Spleen (tissue), 7 donors: ENCODE results near the gene SDS.

Experiments used
- POLR2A ChIP-seq, 3 donors: fragments of 450-650 bp; IDR thresholded peaks; one replicate each; pipeline ENCODE4 v1.5.1; 2017; ENCODE audit warnings: antibody characterized with exemption in 3 of 3, mild to moderate bottlenecking in 1 of 3
- POLR2AphosphoS5 ChIP-seq, 3 donors: sonication (generic); formaldehyde crosslinking; IDR thresholded peaks; one replicate each; pipeline ENCODE4 v1.5.1; 2017; ENCODE audit warnings: antibody characterized with exemption in 3 of 3
- TF ChIP-seq, protein P1 (sequence below), 11 experiments: fragments of 200-600 bp in 7 of 11; fragments of 450-650 bp in 4 of 11; sonication (generic) in 4 of 11; IDR thresholded peaks in 8 of 11; conservative IDR thresholded peaks in 3 of 11; 1 replicate in 7 of 11; 2 replicates in 4 of 11; pipeline versions ENCODE4 v1.4.0 to v1.8.0; 2016 to 2021; ENCODE audit warnings: antibody characterized with exemption in 11 of 11, inconsistent platforms in 4 of 11, mild to moderate bottlenecking in 1 of 11
- donor health status: DM: no; HTN: no; CAD: no; lungs with moderate emphysema.
- donor health status: DM: no; HTN: no; CAD: no.
- donor health status: DM: no; HTN: no; CAD: no.

DNA sequence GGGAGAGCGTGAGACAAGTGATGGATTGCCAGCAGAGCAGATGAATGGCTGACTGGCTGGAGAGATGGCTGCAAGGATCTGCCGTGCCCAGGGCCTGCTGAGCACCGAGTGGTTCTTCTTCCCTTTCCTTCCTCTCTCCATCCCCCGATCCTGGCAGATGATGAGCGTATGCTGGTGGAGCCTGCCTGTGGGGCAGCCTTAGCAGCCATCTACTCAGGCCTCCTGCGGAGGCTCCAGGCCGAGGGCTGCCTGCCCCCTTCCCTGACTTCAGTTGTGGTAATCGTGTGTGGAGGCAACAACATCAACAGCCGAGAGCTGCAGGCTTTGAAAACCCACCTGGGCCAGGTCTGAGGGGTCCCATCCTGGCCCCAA, 34.0 kb upstream of the SDS start:
- TF ChIP-seq, protein P1, sequence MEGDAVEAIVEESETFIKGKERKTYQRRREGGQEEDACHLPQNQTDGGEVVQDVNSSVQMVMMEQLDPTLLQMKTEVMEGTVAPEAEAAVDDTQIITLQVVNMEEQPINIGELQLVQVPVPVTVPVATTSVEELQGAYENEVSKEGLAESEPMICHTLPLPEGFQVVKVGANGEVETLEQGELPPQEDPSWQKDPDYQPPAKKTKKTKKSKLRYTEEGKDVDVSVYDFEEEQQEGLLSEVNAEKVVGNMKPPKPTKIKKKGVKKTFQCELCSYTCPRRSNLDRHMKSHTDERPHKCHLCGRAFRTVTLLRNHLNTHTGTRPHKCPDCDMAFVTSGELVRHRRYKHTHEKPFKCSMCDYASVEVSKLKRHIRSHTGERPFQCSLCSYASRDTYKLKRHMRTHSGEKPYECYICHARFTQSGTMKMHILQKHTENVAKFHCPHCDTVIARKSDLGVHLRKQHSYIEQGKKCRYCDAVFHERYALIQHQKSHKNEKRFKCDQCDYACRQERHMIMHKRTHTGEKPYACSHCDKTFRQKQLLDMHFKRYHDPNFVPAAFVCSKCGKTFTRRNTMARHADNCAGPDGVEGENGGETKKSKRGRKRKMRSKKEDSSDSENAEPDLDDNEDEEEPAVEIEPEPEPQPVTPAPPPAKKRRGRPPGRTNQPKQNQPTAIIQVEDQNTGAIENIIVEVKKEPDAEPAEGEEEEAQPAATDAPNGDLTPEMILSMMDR (IDR thresholded peaks at IDR 0.05 in 8 of 11, conservative IDR thresholded peaks at IDR 0.05 in 3 of 11) = no peak
- no peak for TF ChIP-seq POLR2AphosphoS5 (IDR thresholded peaks at IDR 0.05)
- no peak for TF ChIP-seq POLR2A (IDR thresholded peaks at IDR 0.05)
